Measurements from ENCODE around the gene NECTIN3.

DNA sequence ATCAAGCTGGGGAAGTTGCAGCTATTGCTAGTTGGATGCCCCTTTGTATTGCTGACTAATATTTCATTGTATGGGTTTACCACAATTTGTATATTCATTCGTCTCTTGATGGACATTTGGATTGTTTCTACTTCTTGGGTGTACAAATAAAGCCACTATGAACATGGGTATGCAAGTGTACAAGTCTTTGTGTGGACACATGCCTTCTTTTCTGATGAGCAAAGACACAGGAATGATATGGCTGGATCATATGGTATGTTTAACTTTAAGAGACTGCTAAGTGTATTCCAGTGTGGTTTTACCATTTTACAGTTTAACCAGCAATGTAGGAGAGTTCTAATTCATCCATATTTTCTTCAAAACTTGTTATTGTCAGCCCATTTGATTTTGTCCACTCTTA, 32.2 kb downstream of the NECTIN3 start:
- TF ChIP-seq, protein P1, sequence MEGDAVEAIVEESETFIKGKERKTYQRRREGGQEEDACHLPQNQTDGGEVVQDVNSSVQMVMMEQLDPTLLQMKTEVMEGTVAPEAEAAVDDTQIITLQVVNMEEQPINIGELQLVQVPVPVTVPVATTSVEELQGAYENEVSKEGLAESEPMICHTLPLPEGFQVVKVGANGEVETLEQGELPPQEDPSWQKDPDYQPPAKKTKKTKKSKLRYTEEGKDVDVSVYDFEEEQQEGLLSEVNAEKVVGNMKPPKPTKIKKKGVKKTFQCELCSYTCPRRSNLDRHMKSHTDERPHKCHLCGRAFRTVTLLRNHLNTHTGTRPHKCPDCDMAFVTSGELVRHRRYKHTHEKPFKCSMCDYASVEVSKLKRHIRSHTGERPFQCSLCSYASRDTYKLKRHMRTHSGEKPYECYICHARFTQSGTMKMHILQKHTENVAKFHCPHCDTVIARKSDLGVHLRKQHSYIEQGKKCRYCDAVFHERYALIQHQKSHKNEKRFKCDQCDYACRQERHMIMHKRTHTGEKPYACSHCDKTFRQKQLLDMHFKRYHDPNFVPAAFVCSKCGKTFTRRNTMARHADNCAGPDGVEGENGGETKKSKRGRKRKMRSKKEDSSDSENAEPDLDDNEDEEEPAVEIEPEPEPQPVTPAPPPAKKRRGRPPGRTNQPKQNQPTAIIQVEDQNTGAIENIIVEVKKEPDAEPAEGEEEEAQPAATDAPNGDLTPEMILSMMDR (IDR thresholded peaks at IDR 0.05; ENCODE audit: low read depth, low read length): no peak
- TF ChIP-seq EZH2phosphoT487 (IDR thresholded peaks at IDR 0.05; ENCODE audit: low read depth): no peak

Measured in OCI-LY3 (cell line).